ENCODE results near the gene PDCD4.

The PDCD4 gene

GRCh38 chr10:110843796-110844616 lies 27.7 kb upstream of the PDCD4 start:
- H3K27ac ChIP-seq: peak overlapping the region; percentile 94
- TF ChIP-seq CTCF (conservative IDR thresholded peaks at IDR 0.05): no peak

GRCh38 chr10:110844617-110844881 lies 27.2 kb upstream of the PDCD4 start:
- no peak for TF ChIP-seq CTCF (conservative IDR thresholded peaks at IDR 0.05)
- H3K27ac ChIP-seq: peak overlapping the region; percentile 94

- H3K27ac ChIP-seq: peak overlapping the region; percentile 94
Observed at GRCh38 chr10:110845192-110845755, 26.5 kb upstream of the PDCD4 start.

GRCh38 chr10:110845756-110846620 lies 25.7 kb upstream of the PDCD4 start:
- H3K27ac ChIP-seq: peak overlapping the region; percentile 94

More at GRCh38 chr10:110845192-110845755, 26.5 kb upstream of the PDCD4 start:
- no peak for TF ChIP-seq CTCF (conservative IDR thresholded peaks at IDR 0.05)

GRCh38 chr10:110847374-110847773 lies 24.4 kb upstream of the PDCD4 start:
- peak overlapping the region; percentile 94 for H3K27ac ChIP-seq
- no peak for TF ChIP-seq CTCF (conservative IDR thresholded peaks at IDR 0.05)

More at GRCh38 chr10:110845756-110846620, 25.7 kb upstream of the PDCD4 start:
- no peak for TF ChIP-seq CTCF (conservative IDR thresholded peaks at IDR 0.05)

GRCh38 chr10:110848106-110848505 lies 23.6 kb upstream of the PDCD4 start:
- no peak for TF ChIP-seq CTCF (conservative IDR thresholded peaks at IDR 0.05)
- peak overlapping the region; percentile 94; the same call in 1 of the 2 replicates for H3K27ac ChIP-seq

GRCh38 chr10:110850099-110850498 lies 21.6 kb upstream of the PDCD4 start:
- H3K27ac ChIP-seq: no peak overlapping the region
- TF ChIP-seq CTCF (conservative IDR thresholded peaks at IDR 0.05): no peak
